Measurements from ENCODE around the gene RNF8. TPM values are rescaled to one million over a fixed set of nuclear protein-coding genes. Genes with fewer than 3 reads are reported as not detected.

The RNF8 gene
- total and polyA plus RNA-seq, 7 donors: 9.4 to 28.5 (median 12.7) TPM

- H3K27ac ChIP-seq: no peak overlapping the region
Observed at GRCh38 chr6:37369321-37370201, 15.8 kb downstream of the RNF8 start.

GRCh38 chr6:37371154-37372083 is 17.6 kb downstream of the RNF8 start:
- ATAC-seq: no peak
- no peaks in the 10 kb centered on the region for H3K27me3 ChIP-seq (ENCODE audit: insufficient read depth in 3 of 3, low read length in 2 of 3)
- H3K4me3 ChIP-seq: no peak overlapping the region
- intact Hi-C loops (cut with DNase I): no loop called here
- H3K27ac ChIP-seq: no peak overlapping the region
- H3K4me1 ChIP-seq: peaks cover 6% of the 10 kb centered on the region
- no peak for TF ChIP-seq CTCF (IDR thresholded peaks at IDR 0.05)
- no peak for DNase-seq
- H3K36me3 ChIP-seq (ENCODE audit: insufficient read depth in 1 of 2, low read depth in 1 of 2): peaks cover 6 to 69% of the 10 kb centered on the region in 2 donors
- WGBS, 3 donors: 58 to 70% (median 63%) methylated on average over 4 of the region's 4 CpGs
- no peaks in the 10 kb centered on the region for H3K9me3 ChIP-seq

More at GRCh38 chr6:37369321-37370201, 15.8 kb downstream of the RNF8 start:
- Histone ChIP-seq H3K27me3 (ENCODE audit: insufficient read depth in 3 of 3, low read length in 2 of 3) (no peaks in the 10 kb centered on the region), H3K4me1 (peaks cover 6% of the 10 kb centered on the region), H3K4me3 (no peak overlapping the region), H3K36me3 (ENCODE audit: insufficient read depth in 1 of 2, low read depth in 1 of 2) (peaks cover 4 to 53% of the 10 kb centered on the region in 2 donors), H3K9me3 (no peaks in the 10 kb centered on the region)
- 30 to 39% (median 38%) methylated on average over 1 of the region's 1 CpG for WGBS, 3 donors
- no peak for TF ChIP-seq CTCF (IDR thresholded peaks at IDR 0.05)
- ATAC-seq: peak in 1 of 4 donors; percentile 37
- no peak for DNase-seq
- intact Hi-C loops (cut with DNase I): no loop called here

- H3K36me3 ChIP-seq (ENCODE audit: insufficient read depth in 1 of 2, low read depth in 1 of 2): peaks cover 6 to 76% of the 10 kb centered on the region in 2 donors
- 97 to 100% (median 98%) methylated on average over 1 of the region's 1 CpG for WGBS, 3 donors
- no peak for TF ChIP-seq CTCF (IDR thresholded peaks at IDR 0.05)
- intact Hi-C loops (cut with DNase I): no loop called here
- no peaks in the 10 kb centered on the region for H3K27me3 ChIP-seq (ENCODE audit: insufficient read depth in 3 of 3, low read length in 2 of 3)
- DNase-seq (no peak), ATAC-seq (no peak)
- H3K27ac ChIP-seq: no peak overlapping the region
- no peak overlapping the region for H3K4me3 ChIP-seq
- H3K9me3 ChIP-seq: no peaks in the 10 kb centered on the region
- peaks cover 6% of the 10 kb centered on the region for H3K4me1 ChIP-seq
Observed at GRCh38 chr6:37372116-37372515, 18.3 kb downstream of the RNF8 start.

GRCh38 chr6:37373822-37374471 is 20.2 kb downstream of the RNF8 start:
- Histone ChIP-seq H3K27ac (no peak overlapping the region), H3K4me1 (peaks cover 6% of the 10 kb centered on the region), H3K36me3 (ENCODE audit: insufficient read depth in 1 of 2, low read depth in 1 of 2) (peaks cover 2 to 82% of the 10 kb centered on the region in 2 donors), H3K27me3 (ENCODE audit: insufficient read depth in 3 of 3, low read length in 2 of 3) (no peaks in the 10 kb centered on the region), H3K9me3 (no peaks in the 10 kb centered on the region), H3K4me3 (no peak overlapping the region)
- ATAC-seq (no peak), DNase-seq (no peak)
- 82 to 96% (median 94%) methylated on average over 1 of the region's 1 CpG for WGBS, 3 donors
- intact Hi-C loops (cut with DNase I): no loop called here
- no peak for TF ChIP-seq CTCF (IDR thresholded peaks at IDR 0.05)

Measured in psoas muscle (tissue), 8 donors.